Measurements from ENCODE around the gene FOXG1.

DNA sequence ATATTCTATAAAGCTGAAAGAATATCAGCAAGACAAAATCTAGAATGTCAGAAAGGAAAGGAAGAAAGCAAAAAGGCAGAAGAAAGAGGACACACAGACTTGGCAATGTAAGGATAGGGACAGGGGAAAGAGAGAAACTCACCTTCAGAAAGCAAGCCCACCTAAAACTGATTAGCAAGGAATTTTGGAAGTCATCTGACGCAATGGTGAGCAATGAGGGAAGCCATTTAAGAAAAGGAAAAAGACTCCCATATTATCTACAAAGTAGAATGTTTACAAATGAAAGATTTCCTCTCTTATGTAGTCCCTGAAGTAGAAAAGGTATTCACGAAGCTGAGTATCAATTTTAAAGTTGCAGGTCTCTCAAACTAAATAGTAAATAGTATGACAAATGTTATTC, 35.2 kb upstream of the FOXG1 start:
- TF ChIP-seq POLR2A (IDR thresholded peaks at IDR 0.05) = no peak
- TF ChIP-seq, protein P1, sequence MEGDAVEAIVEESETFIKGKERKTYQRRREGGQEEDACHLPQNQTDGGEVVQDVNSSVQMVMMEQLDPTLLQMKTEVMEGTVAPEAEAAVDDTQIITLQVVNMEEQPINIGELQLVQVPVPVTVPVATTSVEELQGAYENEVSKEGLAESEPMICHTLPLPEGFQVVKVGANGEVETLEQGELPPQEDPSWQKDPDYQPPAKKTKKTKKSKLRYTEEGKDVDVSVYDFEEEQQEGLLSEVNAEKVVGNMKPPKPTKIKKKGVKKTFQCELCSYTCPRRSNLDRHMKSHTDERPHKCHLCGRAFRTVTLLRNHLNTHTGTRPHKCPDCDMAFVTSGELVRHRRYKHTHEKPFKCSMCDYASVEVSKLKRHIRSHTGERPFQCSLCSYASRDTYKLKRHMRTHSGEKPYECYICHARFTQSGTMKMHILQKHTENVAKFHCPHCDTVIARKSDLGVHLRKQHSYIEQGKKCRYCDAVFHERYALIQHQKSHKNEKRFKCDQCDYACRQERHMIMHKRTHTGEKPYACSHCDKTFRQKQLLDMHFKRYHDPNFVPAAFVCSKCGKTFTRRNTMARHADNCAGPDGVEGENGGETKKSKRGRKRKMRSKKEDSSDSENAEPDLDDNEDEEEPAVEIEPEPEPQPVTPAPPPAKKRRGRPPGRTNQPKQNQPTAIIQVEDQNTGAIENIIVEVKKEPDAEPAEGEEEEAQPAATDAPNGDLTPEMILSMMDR (IDR thresholded peaks at IDR 0.05) = no peak

All from esophagus squamous epithelium (tissue), 4 donors.